CD1c-positive myeloid dendritic cell (primary cell): ENCODE measurements around the gene CSMD2.
"Not testable (repeated sequence)": the region's sequence is repeated elsewhere in the genome, so short reads cannot be mapped to it uniquely, and the experiment has no call there.

Source experiments
- DNase-seq: peaks from one replicate; pipeline ENCODE4 v3.0.0-alpha.2; 2016; ENCODE audit errors: extremely low spot score

Gene CSMD2

GRCh38 chr1:33548319-33548718, 616.7 kb downstream of the CSMD2 start:
- DNase-seq = no peak

- no peak for DNase-seq
Observed at GRCh38 chr1:33547576-33547975, 617.5 kb downstream of the CSMD2 start.

DNA sequence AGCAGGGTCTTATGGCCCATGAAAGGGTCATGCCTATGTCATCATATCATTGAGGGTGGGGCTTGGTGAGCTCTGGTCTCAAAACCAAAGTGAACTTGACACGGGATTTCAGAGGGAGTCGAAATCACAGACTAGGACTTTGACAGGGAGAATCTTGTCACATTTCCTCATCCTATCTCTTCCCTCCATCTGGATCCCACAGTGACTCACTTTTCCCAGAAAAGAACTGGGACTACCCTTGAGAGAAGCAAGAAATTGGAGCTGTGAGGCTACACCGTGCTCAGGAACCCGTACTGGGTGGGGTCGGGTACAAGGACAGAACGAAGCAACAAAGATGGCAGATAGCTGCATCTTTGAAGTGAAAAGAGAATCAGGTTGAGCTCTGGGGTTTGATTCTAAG, 623.1 kb downstream of the CSMD2 start:
- DNase-seq = no peak

GRCh38 chr1:33537885-33538284, 627.1 kb downstream of the CSMD2 start:
- DNase-seq = no peak

- DNase-seq = no peak
Observed at GRCh38 chr1:33535334-33535733, 629.7 kb downstream of the CSMD2 start.

GRCh38 chr1:33532936-33533335, 632.1 kb downstream of the CSMD2 start:
- no peak for DNase-seq

DNA sequence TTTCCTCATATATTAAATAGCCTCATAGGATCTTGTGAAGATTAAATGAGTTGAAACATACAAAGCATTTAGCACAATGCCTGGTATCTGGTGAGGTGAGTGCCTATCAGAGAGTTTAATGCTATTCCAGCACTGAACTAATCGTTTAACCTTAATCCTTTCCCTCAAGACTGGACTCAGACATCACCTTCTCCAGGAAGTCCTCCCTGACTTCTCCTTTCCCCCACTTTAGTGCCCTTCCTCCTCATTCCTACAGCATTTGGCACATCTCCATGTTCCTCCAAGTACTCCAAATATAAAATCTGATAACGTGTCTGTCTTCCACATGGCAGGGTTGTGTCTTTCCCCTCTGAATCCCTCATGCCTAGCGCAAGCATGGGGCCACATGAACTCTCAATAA, 632.8 kb downstream of the CSMD2 start:
- DNase-seq = no peak

GRCh38 chr1:33529957-33530356, 635.1 kb downstream of the CSMD2 start:
- no peak for DNase-seq

GRCh38 chr1:33527934-33528333, 637.1 kb downstream of the CSMD2 start:
- DNase-seq = no peak

DNA sequence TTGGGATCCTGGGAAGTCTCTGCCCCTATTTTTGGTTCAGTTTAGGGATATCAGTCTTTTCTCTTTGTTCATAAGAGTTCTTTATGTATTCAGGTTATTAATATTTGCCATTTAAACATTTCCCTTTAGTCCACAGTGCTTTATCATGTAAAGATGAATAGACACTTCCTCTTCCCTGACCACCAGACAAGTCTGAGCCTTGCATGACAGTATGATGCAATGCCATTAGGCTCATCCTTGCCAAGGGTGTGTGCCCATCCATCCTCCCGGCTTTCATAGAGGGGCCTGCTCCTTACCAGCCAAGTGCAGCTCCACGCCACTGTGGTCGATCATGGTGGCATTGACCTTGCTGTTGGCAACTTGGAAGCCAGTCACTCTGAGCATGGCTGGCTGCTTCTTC, 640.4 kb downstream of the CSMD2 start:
- DNase-seq = peak; percentile 9

- no peak for DNase-seq
Observed at GRCh38 chr1:33519240-33519884, 645.7 kb downstream of the CSMD2 start.

DNA sequence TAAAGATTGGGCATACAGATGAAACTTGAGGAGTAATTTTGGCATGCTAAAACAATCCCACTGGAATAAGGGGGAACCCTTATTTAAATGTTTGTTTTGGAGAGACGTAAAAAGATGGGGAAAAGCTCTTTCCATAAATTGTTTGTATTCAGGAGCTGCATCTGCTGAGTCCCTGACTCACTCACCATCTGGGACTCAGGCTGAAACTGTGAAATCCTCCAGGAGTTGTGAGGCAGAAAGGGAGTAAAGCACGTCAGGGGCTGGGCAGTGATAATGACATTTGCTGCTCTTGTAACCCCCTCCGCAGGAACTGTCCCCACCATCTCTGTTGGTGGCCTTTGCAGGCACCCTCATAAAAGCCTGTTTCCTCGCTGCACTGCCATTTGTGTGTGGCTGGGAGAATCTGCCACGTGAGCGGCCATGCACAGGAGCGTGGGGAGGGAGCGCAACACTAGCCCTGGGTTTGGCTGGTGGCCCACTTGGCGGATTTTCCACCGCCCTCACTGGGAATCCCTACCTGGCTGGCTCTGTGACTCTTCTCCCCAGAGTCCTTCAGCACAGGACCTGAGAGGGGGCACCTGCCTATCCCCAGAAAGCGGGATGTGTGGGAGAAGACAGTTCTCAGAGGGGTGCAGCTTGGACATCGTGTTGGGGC, 647.3 kb downstream of the CSMD2 start:
- no peak for DNase-seq

DNA sequence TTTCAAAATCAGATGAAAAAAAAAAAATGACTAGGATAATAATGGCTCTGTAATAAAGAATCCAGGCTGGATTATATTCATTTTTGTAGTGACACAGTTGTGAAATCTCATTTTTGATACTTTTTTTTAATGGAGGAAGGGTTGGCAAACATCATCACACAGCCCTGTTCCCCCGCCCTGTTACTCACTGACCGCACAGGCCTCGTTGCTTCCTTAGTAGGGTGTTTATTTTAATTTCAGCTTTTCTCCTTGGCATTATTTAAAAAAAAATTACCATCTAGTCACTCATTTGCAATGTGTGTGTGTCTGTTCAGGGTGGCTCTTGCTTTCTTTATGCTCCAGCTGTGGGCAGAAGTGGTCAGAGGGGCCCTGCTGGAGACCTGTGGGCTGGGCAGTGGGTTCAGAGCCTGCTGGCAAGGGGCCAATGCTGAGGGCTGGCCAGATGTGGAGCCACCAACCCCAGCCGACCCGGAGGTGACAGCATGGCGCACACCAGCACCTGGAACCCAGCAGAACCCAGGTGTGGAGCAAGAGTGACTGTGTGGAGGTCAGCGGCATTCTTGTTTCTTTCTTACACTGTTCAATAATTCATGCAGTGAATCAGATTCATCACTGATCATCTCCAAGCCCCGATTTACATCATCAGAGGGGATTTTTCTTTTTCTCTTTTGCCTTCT, 648.0 kb downstream of the CSMD2 start:
- DNase-seq = no peak

DNA sequence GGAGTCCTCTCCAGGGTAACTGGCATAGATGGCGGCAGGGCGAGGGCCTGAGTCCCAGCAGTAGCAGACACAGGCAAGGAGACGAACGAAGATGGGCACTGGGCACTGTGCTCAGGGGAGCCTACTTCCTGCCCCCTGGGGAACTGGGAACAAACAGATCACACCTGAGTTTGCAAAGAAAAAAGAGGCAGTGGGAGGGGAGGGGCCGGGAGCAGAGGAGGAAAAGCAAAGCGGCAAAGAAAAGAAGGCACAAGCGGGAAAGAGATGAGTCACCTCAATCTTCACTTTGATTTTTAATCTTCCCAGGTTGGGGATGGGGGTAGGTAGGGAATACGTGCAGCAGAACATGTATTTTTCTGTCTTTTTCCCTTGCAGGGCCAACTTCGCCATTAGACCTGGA, 648.6 kb downstream of the CSMD2 start:
- DNase-seq = no peak

- DNase-seq = no peak
Observed at GRCh38 chr1:33515607-33516006, 649.4 kb downstream of the CSMD2 start.

GRCh38 chr1:33515112-33515511, 649.9 kb downstream of the CSMD2 start:
- no peak for DNase-seq

- no peak for DNase-seq
Observed at GRCh38 chr1:33512226-33513011, 652.6 kb downstream of the CSMD2 start.

DNA sequence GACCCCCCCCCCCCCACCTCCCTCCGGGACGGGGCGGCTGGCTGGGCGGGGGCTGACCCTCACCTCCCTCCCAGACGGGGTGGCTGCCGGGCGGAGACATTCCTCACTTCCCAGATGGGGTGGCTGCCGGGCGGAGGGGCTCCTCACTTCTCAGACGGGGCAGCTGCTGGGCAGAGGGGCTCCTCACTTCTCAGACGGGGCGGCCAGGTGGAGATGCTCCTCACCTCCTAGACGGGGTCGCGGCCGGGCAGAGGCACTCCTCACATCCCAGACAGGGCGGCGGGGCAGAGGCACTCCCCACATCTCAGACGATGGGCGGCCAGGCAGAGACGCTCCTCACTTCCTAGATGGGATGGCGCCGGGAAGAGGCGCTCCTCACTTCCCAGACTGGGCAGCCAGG, 655.8 kb downstream of the CSMD2 start:
- not testable (repeated sequence) for DNase-seq

GRCh38 chr1:33508151-33508550, 656.9 kb downstream of the CSMD2 start:
- no peak for DNase-seq

GRCh38 chr1:33507661-33508060, 657.4 kb downstream of the CSMD2 start:
- DNase-seq = no peak

- no peak for DNase-seq
Observed at GRCh38 chr1:33503506-33503905, 661.5 kb downstream of the CSMD2 start.

GRCh38 chr1:33502726-33503125, 662.3 kb downstream of the CSMD2 start:
- DNase-seq = no peak
